ENCODE measurements around the gene CCNDBP1.
"Not testable (repeated sequence)": the region's sequence is repeated elsewhere in the genome, so short reads cannot be mapped to it uniquely, and the experiment has no call there.

The CCNDBP1 gene

GRCh38 chr15:43185157-43186002 is at the start of gene CCNDBP1:
CCNDBP1 (plus strand) TSS chr15:43185403; CDS start chr15:43185499, 96 bp downstream.
- DNase-seq: peak; percentile 99

GRCh38 chr15:43143203-43143941 is 41.8 kb upstream of the CCNDBP1 start:
- no peak for DNase-seq

GRCh38 chr15:43144512-43144911 is 40.7 kb upstream of the CCNDBP1 start:
- DNase-seq: no peak

- no peak for DNase-seq
These were observed 39.0 kb upstream of the CCNDBP1 start for GRCh38 chr15:43146184-43146583.

GRCh38 chr15:43150191-43150929 is 34.8 kb upstream of the CCNDBP1 start:
- no peak for DNase-seq

GRCh38 chr15:43151688-43152087 is 33.5 kb upstream of the CCNDBP1 start:
- DNase-seq: no peak

- DNase-seq: no peak
These were observed 31.9 kb upstream of the CCNDBP1 start for GRCh38 chr15:43153269-43153668.

- DNase-seq: no peak
These were observed 19.3 kb upstream of the CCNDBP1 start for GRCh38 chr15:43165801-43166325.

GRCh38 chr15:43167261-43167660 is 17.9 kb upstream of the CCNDBP1 start:
- not testable (repeated sequence) for DNase-seq

GRCh38 chr15:43168192-43169107 is 16.8 kb upstream of the CCNDBP1 start:
- DNase-seq: no peak

GRCh38 chr15:43169888-43170287 is 15.3 kb upstream of the CCNDBP1 start:
- DNase-seq: no peak

GRCh38 chr15:43175656-43176309 is 9.4 kb upstream of the CCNDBP1 start:
- DNase-seq: not testable (repeated sequence)

- DNase-seq: not testable (repeated sequence)
These were observed 8.1 kb upstream of the CCNDBP1 start for GRCh38 chr15:43177147-43177546.

- DNase-seq: no peak
These were observed 1.9 kb upstream of the CCNDBP1 start for GRCh38 chr15:43183270-43183669.

- no peak for DNase-seq
These were observed 637 bp upstream of the CCNDBP1 start for GRCh38 chr15:43184407-43185124.

GRCh38 chr15:43186003-43186353 is 775 bp downstream of the CCNDBP1 start:
- DNase-seq: no peak

- no peak for DNase-seq
These were observed 2.4 kb downstream of the CCNDBP1 start for GRCh38 chr15:43187544-43188155.

- no peak for DNase-seq
These were observed 4.1 kb downstream of the CCNDBP1 start for GRCh38 chr15:43189296-43189695.

GRCh38 chr15:43190178-43190577 is 5.0 kb downstream of the CCNDBP1 start:
- no peak for DNase-seq

GRCh38 chr15:43193710-43194109 is 8.5 kb downstream of the CCNDBP1 start:
- DNase-seq: no peak
